DMS114 treated with DMSO at 0.1 percent for 48 hours (cell line): ENCODE results near the gene TBC1D2.
"Not testable (repeated sequence)": the region's sequence is repeated elsewhere in the genome, so short reads cannot be mapped to it uniquely, and the experiment has no call there.

ENCODE experiments used
- DNase-seq: peaks from one replicate; lab custom pipeline; 2025; ENCODE audit not compliant: unreplicated experiment; lab: John Stamatoyannopoulos, UW

Gene TBC1D2, protein sequence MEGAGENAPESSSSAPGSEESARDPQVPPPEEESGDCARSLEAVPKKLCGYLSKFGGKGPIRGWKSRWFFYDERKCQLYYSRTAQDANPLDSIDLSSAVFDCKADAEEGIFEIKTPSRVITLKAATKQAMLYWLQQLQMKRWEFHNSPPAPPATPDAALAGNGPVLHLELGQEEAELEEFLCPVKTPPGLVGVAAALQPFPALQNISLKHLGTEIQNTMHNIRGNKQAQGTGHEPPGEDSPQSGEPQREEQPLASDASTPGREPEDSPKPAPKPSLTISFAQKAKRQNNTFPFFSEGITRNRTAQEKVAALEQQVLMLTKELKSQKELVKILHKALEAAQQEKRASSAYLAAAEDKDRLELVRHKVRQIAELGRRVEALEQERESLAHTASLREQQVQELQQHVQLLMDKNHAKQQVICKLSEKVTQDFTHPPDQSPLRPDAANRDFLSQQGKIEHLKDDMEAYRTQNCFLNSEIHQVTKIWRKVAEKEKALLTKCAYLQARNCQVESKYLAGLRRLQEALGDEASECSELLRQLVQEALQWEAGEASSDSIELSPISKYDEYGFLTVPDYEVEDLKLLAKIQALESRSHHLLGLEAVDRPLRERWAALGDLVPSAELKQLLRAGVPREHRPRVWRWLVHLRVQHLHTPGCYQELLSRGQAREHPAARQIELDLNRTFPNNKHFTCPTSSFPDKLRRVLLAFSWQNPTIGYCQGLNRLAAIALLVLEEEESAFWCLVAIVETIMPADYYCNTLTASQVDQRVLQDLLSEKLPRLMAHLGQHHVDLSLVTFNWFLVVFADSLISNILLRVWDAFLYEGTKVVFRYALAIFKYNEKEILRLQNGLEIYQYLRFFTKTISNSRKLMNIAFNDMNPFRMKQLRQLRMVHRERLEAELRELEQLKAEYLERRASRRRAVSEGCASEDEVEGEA

DNA sequence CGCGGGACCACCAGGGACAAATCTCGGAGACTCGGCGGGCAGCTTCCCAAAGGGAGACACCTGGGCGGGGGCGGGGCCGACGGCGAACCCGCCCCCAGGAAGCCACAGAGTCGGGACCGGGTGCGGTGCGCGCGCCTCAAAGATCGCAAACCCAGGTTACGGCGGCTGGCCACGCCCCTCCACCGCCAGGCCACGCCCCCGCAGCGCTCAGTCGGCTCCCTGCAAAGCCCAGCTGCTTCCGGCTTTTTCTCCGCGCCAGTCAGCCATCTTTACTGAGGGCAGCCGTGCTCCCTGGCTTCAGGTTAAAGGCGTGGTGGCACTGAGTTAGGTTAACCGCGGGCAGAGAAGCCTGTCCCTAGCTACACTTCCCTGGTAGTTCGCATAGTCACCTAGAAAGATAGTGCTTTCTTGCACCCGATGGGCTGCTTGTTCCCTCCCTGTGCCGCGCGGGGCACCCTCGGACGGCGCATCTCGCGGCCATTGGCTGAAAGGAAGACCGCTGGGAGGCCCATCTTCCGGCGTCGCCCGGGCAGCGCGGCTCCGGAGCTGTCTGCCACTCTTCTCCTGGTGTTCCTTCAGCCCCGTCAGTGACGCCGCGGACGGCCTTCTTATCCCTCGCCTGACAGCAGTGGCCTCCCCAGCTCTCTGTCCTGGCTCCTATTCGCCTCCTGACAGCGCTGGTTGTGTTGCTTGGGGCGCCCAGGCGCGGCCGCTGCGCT lies at the start of gene TBC1D2:
Gene TBC1D2 (minus strand): TSS at position 72 of the 719 bp plus-strand sequence. CDS start 108 bp downstream, outside the sequence.
- peak; percentile 79 for DNase-seq

- no peak for DNase-seq
Measured at GRCh38 chr9:98304381-98304780, 48.9 kb upstream of the TBC1D2 start.

GRCh38 chr9:98303633-98304125 lies 48.2 kb upstream of the TBC1D2 start:
- no peak for DNase-seq

DNA sequence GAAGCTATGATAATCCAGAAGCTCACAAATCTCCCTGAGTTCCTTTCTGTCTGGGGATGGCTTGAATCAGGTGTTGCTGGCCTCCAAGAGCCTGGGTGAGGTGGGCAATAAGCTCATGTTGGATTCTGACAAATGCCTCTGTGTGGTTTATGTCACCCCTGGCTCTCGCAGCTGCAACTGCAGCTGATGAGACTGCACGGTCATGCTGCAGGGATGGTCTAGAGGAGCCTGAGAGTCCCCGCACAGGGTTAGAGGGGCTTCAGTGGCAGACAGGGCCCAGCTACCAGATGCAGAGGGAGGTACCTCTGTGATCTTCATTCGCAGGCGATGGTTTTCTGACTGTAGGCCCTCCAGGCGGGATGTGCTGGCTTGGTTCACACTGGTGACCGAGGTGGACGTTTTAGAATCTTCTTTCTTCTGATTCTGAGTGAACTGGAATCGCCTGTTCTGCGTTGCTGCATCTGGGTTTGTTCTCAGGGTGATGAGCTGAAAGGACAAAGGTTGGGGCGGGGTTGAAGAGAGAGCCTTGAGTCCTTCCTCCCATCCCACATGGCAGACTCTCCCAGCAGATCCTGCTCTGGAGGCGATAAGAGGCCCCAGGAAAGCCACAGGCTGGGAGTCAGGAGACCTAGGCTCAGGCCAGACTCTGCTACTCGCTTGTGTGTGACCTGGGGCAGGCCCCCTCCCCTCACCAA lies 47.6 kb upstream of the TBC1D2 start:
- DNase-seq: no peak

DNA sequence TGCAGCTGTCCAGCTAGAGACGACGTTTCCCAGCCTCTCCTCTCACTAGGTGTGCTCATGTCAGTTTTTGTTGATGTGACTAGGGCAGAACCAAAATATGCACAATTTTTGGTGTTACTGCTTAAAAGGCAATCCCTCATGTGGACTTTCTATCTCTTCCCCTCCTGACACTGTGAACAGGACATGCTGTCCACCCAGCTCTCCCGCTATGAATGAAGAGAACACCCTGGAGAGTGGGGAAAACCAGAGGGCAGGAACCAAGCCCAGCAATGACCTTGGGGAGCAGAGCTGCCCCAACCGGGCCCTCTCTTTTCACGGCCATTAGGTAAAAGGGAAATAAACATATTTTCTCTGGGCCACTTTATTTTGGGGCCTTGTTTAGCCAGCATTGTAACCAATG lies 46.7 kb upstream of the TBC1D2 start:
- no peak for DNase-seq

DNA sequence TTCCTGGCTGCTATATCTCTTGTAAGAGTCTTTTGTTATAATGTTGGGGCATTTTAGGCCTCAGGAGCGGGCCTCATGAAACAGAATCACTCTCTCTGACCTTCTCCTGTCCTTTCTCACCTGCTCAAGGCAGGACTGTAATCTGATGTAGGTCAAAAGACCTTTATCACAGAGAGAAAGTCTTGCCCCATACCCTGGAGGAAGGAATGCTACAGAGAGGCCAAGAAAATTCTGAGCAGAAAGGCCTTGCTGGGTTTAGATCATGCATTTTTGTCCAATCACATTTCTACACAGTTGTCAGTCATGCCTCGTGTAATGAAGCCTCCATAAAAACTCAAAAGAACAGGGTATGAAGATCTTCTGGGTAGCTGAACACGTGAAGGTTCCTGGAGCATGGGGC lies 45.2 kb upstream of the TBC1D2 start:
- no peak for DNase-seq

DNA sequence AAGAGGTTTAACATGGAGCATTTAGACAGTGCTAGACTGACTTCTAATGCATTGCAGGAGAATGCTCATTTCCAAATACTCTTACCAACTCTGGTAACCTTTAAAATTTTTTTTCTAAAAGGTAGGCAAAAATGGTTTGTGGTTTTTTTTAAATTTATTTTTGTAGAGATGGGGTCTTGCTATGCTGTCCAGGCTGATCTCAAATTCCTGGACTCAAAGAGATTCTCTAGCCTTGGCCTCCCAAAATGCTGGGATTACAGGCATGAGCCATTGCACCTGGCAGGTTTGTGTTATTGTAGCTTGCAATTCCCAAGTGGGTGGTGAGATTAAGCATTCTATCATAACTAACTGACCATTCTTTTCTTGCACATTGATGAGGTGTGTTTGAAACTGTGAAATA lies 43.0 kb upstream of the TBC1D2 start:
- DNase-seq: no peak

- no peak for DNase-seq
Measured at GRCh38 chr9:98295824-98296223, 40.4 kb upstream of the TBC1D2 start.

- DNase-seq: no peak
Measured at GRCh38 chr9:98291820-98292219, 36.4 kb upstream of the TBC1D2 start.

DNA sequence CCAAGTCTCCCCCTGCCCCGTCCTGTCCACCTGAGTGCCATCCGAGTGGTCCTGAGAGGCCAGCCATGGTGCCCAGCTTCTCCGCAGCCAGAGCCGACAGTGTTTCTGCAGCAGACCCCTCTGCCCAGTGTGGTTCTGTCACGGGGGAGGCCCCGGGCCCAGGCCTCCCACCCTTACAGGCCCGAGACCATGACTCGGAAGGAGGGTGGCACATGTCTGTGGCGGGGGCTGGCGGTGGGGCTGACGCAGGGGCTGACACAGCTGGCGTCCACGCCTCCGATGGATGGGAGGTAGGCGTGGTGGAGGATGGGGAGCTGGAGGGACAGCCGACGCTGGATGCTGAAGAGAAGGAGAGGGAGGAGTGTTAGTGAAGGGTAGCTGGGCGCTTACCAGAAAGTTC lies 35.0 kb upstream of the TBC1D2 start:
- DNase-seq: no peak

- DNase-seq: no peak
Measured at GRCh38 chr9:98289614-98290201, 34.3 kb upstream of the TBC1D2 start.

DNA sequence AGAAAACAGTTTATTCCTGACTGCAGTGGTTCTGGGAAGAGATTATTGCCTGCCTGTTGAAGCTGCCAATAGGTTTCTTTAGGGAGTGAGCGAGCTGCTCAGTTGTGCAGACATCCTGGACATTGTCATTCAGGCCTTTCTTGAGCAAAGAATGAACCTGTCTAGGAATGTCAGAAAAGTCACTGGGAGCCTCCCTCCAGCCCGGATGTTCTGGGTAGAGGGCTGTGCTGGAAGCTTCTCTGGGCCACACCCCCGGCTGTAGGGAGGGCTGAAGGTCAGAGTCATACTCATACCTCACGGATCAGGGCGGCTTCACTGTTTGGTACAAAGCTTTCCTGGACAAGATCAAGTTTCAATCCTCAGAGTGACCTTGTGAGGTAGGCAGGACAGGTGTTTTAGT lies 33.4 kb upstream of the TBC1D2 start:
- DNase-seq: no peak

GRCh38 chr9:98287384-98287783 lies 31.9 kb upstream of the TBC1D2 start:
- DNase-seq: no peak

- no peak for DNase-seq
Measured at GRCh38 chr9:98285446-98285845, 30.0 kb upstream of the TBC1D2 start.

DNA sequence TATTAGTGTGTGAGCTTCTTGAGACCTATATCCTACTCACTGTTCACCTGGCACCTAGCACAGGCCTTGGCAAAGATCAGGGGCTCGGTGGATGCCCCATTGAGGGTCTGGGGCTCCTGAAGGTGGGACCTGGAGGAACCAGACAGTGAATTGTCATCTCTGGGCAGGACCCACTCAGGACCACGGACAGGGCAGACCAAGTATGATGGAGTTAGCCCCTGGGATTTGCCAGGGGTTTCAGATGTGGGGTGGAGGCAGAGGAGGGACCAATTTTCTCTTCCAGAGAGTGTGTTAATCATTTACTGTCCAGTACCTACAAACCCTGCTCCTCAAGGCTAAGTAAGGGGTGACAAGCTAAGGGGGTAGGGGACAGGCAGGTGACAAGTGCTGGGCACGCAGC lies 29.3 kb upstream of the TBC1D2 start:
- DNase-seq: no peak

DNA sequence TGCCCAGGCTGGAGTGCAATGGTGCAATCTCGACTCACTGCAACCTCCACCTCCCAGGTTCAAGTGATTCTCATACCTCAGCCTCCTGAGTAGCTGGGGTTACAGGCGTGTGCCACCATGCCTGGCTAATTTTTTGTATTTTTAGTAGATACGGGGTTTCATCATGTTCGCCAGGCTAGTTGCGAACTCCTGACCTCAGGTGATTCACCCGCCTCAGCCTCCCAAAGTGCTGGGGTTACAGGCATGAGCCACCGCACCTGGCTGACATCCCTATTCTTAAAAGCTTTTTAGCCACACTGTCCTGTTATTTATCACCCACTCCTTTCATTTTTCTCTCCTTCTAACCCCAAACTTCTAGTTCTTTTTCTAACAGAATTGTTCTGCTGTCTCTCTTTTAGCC lies 27.7 kb upstream of the TBC1D2 start:
- DNase-seq: not testable (repeated sequence)

DNA sequence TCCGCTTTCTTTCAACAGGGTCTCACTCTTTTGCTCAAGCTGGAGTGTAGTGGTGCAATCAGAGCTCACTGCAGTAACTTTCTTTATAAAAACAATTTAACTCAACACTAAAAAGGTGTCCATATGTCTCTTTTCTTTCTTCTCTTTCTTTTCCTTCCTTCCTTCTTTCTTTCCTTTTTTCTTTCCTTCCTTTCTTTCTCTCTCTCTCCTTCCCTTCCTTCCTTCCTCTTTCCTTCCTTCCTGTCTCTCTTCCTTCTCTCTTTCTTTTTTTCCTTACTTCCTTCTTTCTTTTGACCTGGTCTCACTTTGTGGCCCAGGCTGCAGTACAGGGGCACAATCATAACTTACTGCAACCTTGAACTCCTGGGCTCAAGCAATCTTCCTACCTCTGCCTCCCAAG lies 25.8 kb upstream of the TBC1D2 start:
- DNase-seq: no peak

GRCh38 chr9:98280574-98280973 lies 25.1 kb upstream of the TBC1D2 start:
- no peak for DNase-seq

- no peak for DNase-seq
Measured at GRCh38 chr9:98280162-98280561, 24.7 kb upstream of the TBC1D2 start.

DNA sequence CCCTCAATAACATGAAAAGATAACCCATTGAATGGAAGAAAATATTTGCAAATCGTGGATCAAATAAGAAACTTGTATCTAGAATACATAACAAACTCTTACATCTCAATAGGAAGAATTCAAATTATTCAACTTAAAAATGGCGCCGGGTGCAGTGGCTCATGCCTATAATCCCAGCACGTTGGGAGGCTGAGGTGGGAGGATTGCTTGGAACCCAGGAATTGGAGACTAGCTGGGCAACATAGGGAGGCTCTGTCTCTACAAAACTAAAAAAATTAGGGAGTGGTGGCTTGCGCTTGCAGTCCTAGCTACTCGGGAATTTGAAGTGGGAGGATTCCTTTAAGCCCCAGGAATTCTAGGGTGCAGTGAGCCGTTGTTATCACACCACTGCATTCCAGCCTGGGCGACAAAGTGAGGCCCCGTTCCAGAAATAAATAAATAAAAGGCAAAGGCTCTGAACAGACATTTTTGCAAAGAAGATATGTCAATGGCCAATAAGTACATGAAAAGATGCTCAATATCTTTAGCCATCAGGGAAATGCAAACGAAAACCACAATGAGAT lies 21.5 kb upstream of the TBC1D2 start:
- DNase-seq: no peak
